Measurements from ENCODE around the gene ESR1. TPM values are rescaled to one million over a fixed set of nuclear protein-coding genes. Genes with fewer than 3 reads are reported as not detected.

Gene ESR1
- total RNA-seq, 1 experiment from 2014 or later, result not detected

GRCh38 chr6:151870375-151870774 is 62.9 kb downstream of the ESR1 start:
- no CpG with 5 or more reads among the region's 2 CpGs for WGBS (ENCODE audit: extremely low coverage, insufficient read length, low lambda C conversion rate)

More at GRCh38 chr6:151870375-151870774, 62.9 kb downstream of the ESR1 start:
- Histone ChIP-seq H3K23ac (ENCODE audit: insufficient read length, low read depth, low read length) (no peak overlapping the region), H3K27ac (ENCODE audit: insufficient read length, low read depth, low read length) (no peak overlapping the region), H3K27me3 (ENCODE audit: insufficient read depth, low read length) (no peaks in the 10 kb centered on the region), H2BK5ac (ENCODE audit: insufficient read length, low read length) (no peak overlapping the region), H3K18ac (ENCODE audit: insufficient read length, low read depth, low read length) (no peak overlapping the region), H3K79me2 (ENCODE audit: insufficient read depth, low read length) (no peaks in the 10 kb centered on the region), H2AK5ac (ENCODE audit: insufficient read length, low read length) (no peak overlapping the region), H4K91ac (ENCODE audit: insufficient read length, low read depth, low read length) (no peak overlapping the region), H3K4me1 (ENCODE audit: insufficient read depth, low read length) (no peaks in the 10 kb centered on the region), H2AFZ (ENCODE audit: low read length) (no peak overlapping the region), H4K8ac (replicated peaks; ENCODE audit: insufficient read length, low read depth, low read length) (no peak overlapping the region), H3K56ac (ENCODE audit: insufficient read length, low read depth, low read length) (no peak overlapping the region), H3K9me3 (ENCODE audit: control insufficient read depth, low read depth, low read length) (no peaks in the 10 kb centered on the region), H2BK120ac (ENCODE audit: low read depth, low read length, poor library complexity, severe bottlenecking) (no peak overlapping the region), H3K14ac (ENCODE audit: insufficient read depth, low read length) (no peak overlapping the region), H3K9ac (ENCODE audit: extremely low read depth, insufficient read length, low read length) (no peak overlapping the region), H2BK20ac (ENCODE audit: low read depth, low read length, poor library complexity, severe bottlenecking) (no peak overlapping the region), H3K4ac (ENCODE audit: low read depth, low read length) (no peak overlapping the region), H3K79me1 (ENCODE audit: insufficient read depth, low read depth, low read length, poor library complexity, severe bottlenecking) (no peaks in the 10 kb centered on the region), H3T11ph (ENCODE audit: low read length) (no peak overlapping the region), H2BK15ac (ENCODE audit: low read depth, low read length) (no peak overlapping the region), H3K23me2 (ENCODE audit: insufficient read length, low read depth, low read length, poor library complexity, severe bottlenecking) (no peaks in the 10 kb centered on the region), H4K5ac (ENCODE audit: insufficient read length, low read depth, low read length) (no peak overlapping the region), H3K4me2 (ENCODE audit: insufficient read depth, insufficient read length, low read length) (no peak overlapping the region), H4K20me1 (ENCODE audit: control insufficient read depth, insufficient read depth, insufficient read length) (no peaks in the 10 kb centered on the region), H2BK12ac (ENCODE audit: insufficient read length, low read depth, low read length) (no peak overlapping the region)
- Mint-ChIP-seq H3K36me3 (ENCODE audit: insufficient read depth in 1 of 3, low read depth in 3 of 3) (no peaks in the 10 kb centered on the region; a peak in 1 of 7 replicates), H3K27me3 (ENCODE audit: low read depth) (no peaks in the 10 kb centered on the region), H3K4me3 (no peak overlapping the region), H3K9me3 (peaks cover 0 to 5% of the 10 kb centered on the region in 2 experiments; a peak in 1 of 5 replicates), H3K27ac (no peak overlapping the region), H3K4me1 (no peaks in the 10 kb centered on the region)
- DNase-seq, result no peak
- no peak for TF ChIP-seq CTCF (conservative IDR thresholded peaks at IDR 0.05)
